IMR-90 (cell line): ENCODE results near the gene CHN1. TPM values are rescaled to one million over a fixed set of nuclear protein-coding genes. Genes with fewer than 3 reads are reported as not detected.

Source experiments
- ATAC-seq: fragments of 200-7000 bp; cut with Tn5 transposase; 2 replicates; pipeline ENCODE4 v1.9.1; 2020; ENCODE audit warnings: low read depth, mild to moderate bottlenecking, moderate library complexity
- BruUV-seq: library from RNA; stranded (reverse); fragments of 400-500 nt; replicated peaks from 2 replicates; lab custom pipeline; 2021; lab: Mats Ljungman, UMichigan
- CTCF ChIA-PET: fragments of 300-600 bp; formaldehyde crosslinking; extraction: SDS; loops from one replicate; lab custom pipeline; 2021; ENCODE audit warnings: antibody characterized with exemption; lab: Yijun Ruan, JAX
- POLR2A ChIA-PET: fragments of 300-600 bp; sonication (Branson Sonifier 250); formaldehyde crosslinking; loops from one replicate; lab custom pipeline; 2022; ENCODE audit warnings: antibody characterized with exemption; ENCODE audit not compliant: unreplicated experiment; lab: Charles Lee
- DNase-seq: peaks from one replicate; pipeline ENCODE4 v3.0.0; 2013
- H2AFZ ChIP-seq: replicated peaks from 2 replicates; pipeline ENCODE3; 2013; ENCODE audit warnings: low read length, mild to moderate bottlenecking; ENCODE audit not compliant: poor library complexity
- H2AK5ac ChIP-seq: 2 replicates; pipeline ENCODE4 v1.6.1; 2013; ENCODE audit warnings: low read depth, low read length, inconsistent platforms
- H2AK9ac ChIP-seq: replicated peaks from 2 replicates; pipeline ENCODE3; 2013; ENCODE audit warnings: mild to moderate bottlenecking, low read depth, low read length, moderate library complexity; ENCODE audit not compliant: poor library complexity
- H2BK120ac ChIP-seq: 2 replicates; pipeline ENCODE4 v1.6.1; 2013; ENCODE audit warnings: low read depth, low read length, inconsistent platforms
- H2BK15ac ChIP-seq: 3 replicates; pipeline ENCODE4 v1.6.1; 2013; ENCODE audit warnings: low read depth, low read length, inconsistent platforms
- H2BK20ac ChIP-seq: 2 replicates; pipeline ENCODE4 v1.6.1; 2013; ENCODE audit warnings: low read depth, mild to moderate bottlenecking, inconsistent platforms, low read length, moderate library complexity
- H2BK5ac ChIP-seq: 2 replicates; pipeline ENCODE4 v1.6.1; 2013; ENCODE audit warnings: mild to moderate bottlenecking, low read depth, low read length, inconsistent platforms; ENCODE audit not compliant: poor library complexity, severe bottlenecking
- H3K14ac ChIP-seq: replicated peaks from 2 replicates; pipeline ENCODE4 v1.6.1; 2013; ENCODE audit warnings: low read depth, low read length, inconsistent platforms
- H3K18ac ChIP-seq: 2 replicates; pipeline ENCODE4 v1.6.1; 2013; ENCODE audit warnings: low read depth, low read length, control low read depth
- H3K23ac ChIP-seq: 2 replicates; pipeline ENCODE4 v1.6.1; 2013; ENCODE audit warnings: low read depth, low read length, inconsistent platforms
- H3K27ac ChIP-seq: 2 replicates; pipeline ENCODE4 v1.5.1; 2013; ENCODE audit warnings: mild to moderate bottlenecking, control low read depth, low read length; ENCODE audit not compliant: insufficient read depth
- H3K27me3 ChIP-seq: 2 replicates; pipeline ENCODE4 v1.6.1; 2013; ENCODE audit warnings: low read length; ENCODE audit not compliant: control insufficient read depth, insufficient read depth
- H3K36me3 ChIP-seq: 2 replicates; pipeline ENCODE4 v1.6.1; 2013; ENCODE audit warnings: low read length, mixed read lengths; ENCODE audit not compliant: control insufficient read depth, insufficient read depth
- H3K4ac ChIP-seq: 2 replicates; pipeline ENCODE4 v1.6.1; 2013; ENCODE audit warnings: low read depth, low read length, inconsistent platforms
- H3K4me1 ChIP-seq: 2 replicates; pipeline ENCODE4 v1.6.1; 2013; ENCODE audit warnings: low read length, mixed read lengths; ENCODE audit not compliant: control insufficient read depth, insufficient read depth
- H3K4me2 ChIP-seq: 2 replicates; pipeline ENCODE4 v1.6.1; 2013; ENCODE audit warnings: low read depth, mild to moderate bottlenecking, control low read depth, low read length, moderate library complexity
- H3K4me3 ChIP-seq: 2 replicates; pipeline ENCODE4 v1.5.1; 2013; ENCODE audit warnings: low read depth, mild to moderate bottlenecking, control low read depth, low read length, moderate library complexity; ENCODE audit not compliant: insufficient read depth
- H3K56ac ChIP-seq: 2 replicates; pipeline ENCODE4 v1.6.1; 2013; ENCODE audit warnings: low read length, inconsistent platforms; ENCODE audit not compliant: insufficient read depth; ENCODE audit errors: extremely low read depth
- H3K79me1 ChIP-seq, 2 experiments: 2 replicates each; pipeline ENCODE4 v1.6.1; 2013; ENCODE audit warnings: low read length in 2 of 2, inconsistent platforms in 1 of 2, low read depth in 1 of 2
- H3K9ac ChIP-seq: 2 replicates; pipeline ENCODE4 v1.6.1; 2013; ENCODE audit warnings: low read depth, low read length, control low read depth
- H3K9me1 ChIP-seq: 2 replicates; pipeline ENCODE4 v1.6.1; 2013; ENCODE audit warnings: low read length, inconsistent platforms; ENCODE audit not compliant: insufficient read depth
- H3K9me3 ChIP-seq: 2 replicates; pipeline ENCODE4 v1.6.1; 2013; ENCODE audit warnings: low read length; ENCODE audit not compliant: control insufficient read depth, insufficient read depth
- H4K20me1 ChIP-seq: 2 replicates; pipeline ENCODE4 v1.6.1; 2013; ENCODE audit warnings: low read length, inconsistent platforms; ENCODE audit not compliant: insufficient read depth
- H4K5ac ChIP-seq: 2 replicates; pipeline ENCODE4 v1.6.1; 2013; ENCODE audit warnings: mild to moderate bottlenecking, low read depth, low read length, control low read depth
- H4K8ac ChIP-seq, 2 experiments: 2 replicates each; pipeline ENCODE4 v1.6.1; 2013; ENCODE audit warnings: low read depth in 2 of 2, low read length in 2 of 2, control low read depth in 1 of 2, inconsistent platforms in 1 of 2
- H4K91ac ChIP-seq: 2 replicates; pipeline ENCODE4 v1.6.1; 2013; ENCODE audit warnings: low read depth, low read length, inconsistent platforms; ENCODE audit not compliant: insufficient read depth
- BHLHE40 ChIP-seq: fragments of 150-350 bp; IDR thresholded peaks from 2 replicates; pipeline ENCODE4 v1.6.1; 2016; ENCODE audit warnings: mild to moderate bottlenecking, low read depth, low read length
- CEBPB ChIP-seq: IDR thresholded peaks from 2 replicates; pipeline ENCODE4 v1.6.1; 2012; ENCODE audit warnings: low read depth, low read length, improper control_type of control experiment
- CHD1 ChIP-seq: IDR thresholded peaks from 2 replicates; pipeline ENCODE4 v1.6.1; 2012; ENCODE audit warnings: low read depth, low read length, improper control_type of control experiment
- ELK1 ChIP-seq: fragments of 150-350 bp; IDR thresholded peaks from 2 replicates; pipeline ENCODE4 v1.6.1; 2016; ENCODE audit warnings: low read depth, mild to moderate bottlenecking, low read length, moderate library complexity, borderline replicate concordance
- MAZ ChIP-seq: IDR thresholded peaks from 2 replicates; pipeline ENCODE4 v1.6.1; 2012; ENCODE audit warnings: low read depth, mild to moderate bottlenecking, low read length, improper control_type of control experiment, moderate library complexity, borderline replicate concordance
- MXI1 ChIP-seq: IDR thresholded peaks from 2 replicates; pipeline ENCODE4 v1.6.1; 2012; ENCODE audit warnings: low read depth, mild to moderate bottlenecking, low read length, moderate library complexity, borderline replicate concordance
- RAD21 ChIP-seq: IDR thresholded peaks from 2 replicates; pipeline ENCODE4 v1.6.1; 2012; ENCODE audit warnings: low read length, improper control_type of control experiment
- RFX5 ChIP-seq: IDR thresholded peaks from 2 replicates; pipeline ENCODE4 v1.8.0; 2012; ENCODE audit warnings: low read depth, mild to moderate bottlenecking, low read length, moderate library complexity
- SMC3 ChIP-seq: fragments of 150-350 bp; IDR thresholded peaks from 2 replicates; pipeline ENCODE4 v1.6.1; 2016; ENCODE audit warnings: low read depth, mild to moderate bottlenecking, antibody characterized with exemption, low read length, moderate library complexity
- USF2 ChIP-seq: fragments of 150-350 bp; IDR thresholded peaks from 2 replicates; pipeline ENCODE4 v1.6.1; 2017; ENCODE audit warnings: mild to moderate bottlenecking, antibody characterized with exemption, low read length, low read depth
- WGBS, 2 experiments: methylation state at CpG; one replicate each; pipeline versions ENCODE4 v1.1.5 to v1.1.7; 2013; ENCODE audit warnings: missing lambda C conversion rate in 2 of 2; ENCODE audit not compliant: insufficient read length in 1 of 2; ENCODE audit errors: extremely low coverage in 2 of 2; 5-methylcytosine and 5-hydroxymethylcytosine counted together
- dilution Hi-C: fragments of 300-500 bp; cut with HindIII; formaldehyde crosslinking; loops from one replicate; pipeline ENCODE4 v1.14.3; 2018; ENCODE audit warnings: low sequenced_read_pairs; ENCODE audit not compliant: unreplicated experiment
- in situ Hi-C: fragments of 300-500 bp; cut with MboI; formaldehyde crosslinking; loops from 3 replicates; pipeline ENCODE4 v1.14.3; 2019; ENCODE audit warnings: low sequenced_read_pairs, inconsistent platforms, mixed read lengths
- intact Hi-C: fragments of 100-400 bp; cut with micrococcal nuclease; formaldehyde crosslinking; loops from 2 replicates; pipeline ENCODE4 v1.10.0; 2022
- polyA plus RNA-seq, 3 experiments: library from polyadenylated mRNA; depleted of rRNA; stranded (reverse); fragments of >200 nt; gene quantifications; 2 replicates each; pipeline ENCODE4 v1.2.3, GENCODE V29; 2012; ENCODE audit warnings: low replicate concordance in 1 of 3
- total RNA-seq: library from RNA; depleted of rRNA; stranded (reverse); fragments of >200 nt; gene quantifications from 2 replicates; pipeline ENCODE4 v1.2.3, GENCODE V29; 2012

CHN1 gene
- total and polyA plus RNA-seq, 2 of the 4 experiments (the other 2 are of a cell fraction): 58.4 to 66.9 TPM

- DNase-seq (no peak), ATAC-seq (no peak)
- in situ Hi-C loops: no loop called here
- no peak overlapping the region for H3K27ac ChIP-seq
- ChIA-PET POLR2A (no interaction called here), CTCF (no interaction called here)
- dilution Hi-C loops: no loop called here
- TF ChIP-seq USF2 (no peak), MAZ (no peak), RAD21 (no peak), CHD1 (no peak), CEBPB (no peak), BHLHE40 (no peak), SMC3 (no peak), ELK1 (no peak), MXI1 (no peak), RFX5 (no peak)
- peak overlapping the region; percentile 39; the same call in 1 of the 2 replicates for H2BK120ac ChIP-seq
- no peak overlapping the region for H3K9ac ChIP-seq
- H3K9me1 ChIP-seq: no peaks in the 10 kb centered on the region
- 0 out of 2 replicates have a peak overlapping the region, but pooled peaks have one; percentile 40 for H2BK20ac ChIP-seq
- WGBS, 2 experiments: no CpG with 5 or more reads among the region's 6 CpGs
- no peak overlapping the region for H3K56ac ChIP-seq
- H2AFZ ChIP-seq: no peak overlapping the region
- H3K27me3 ChIP-seq: no peaks in the 10 kb centered on the region
- no peak overlapping the region for H2BK5ac ChIP-seq
- no peaks in the 10 kb centered on the region for H4K20me1 ChIP-seq
- peaks cover 8% of the 10 kb centered on the region; the same call in 1 of the 2 replicates for H3K4me1 ChIP-seq
- H4K5ac ChIP-seq: no peak overlapping the region
- no peak overlapping the region for H3K23ac ChIP-seq
- H3K4me2 ChIP-seq: no peak overlapping the region
- no peak overlapping the region for H3K18ac ChIP-seq
- H3K36me3 ChIP-seq: no peaks in the 10 kb centered on the region
- peak overlapping the region; percentile 21; the same call in 1 of the 2 replicates for H2AK5ac ChIP-seq
- no peaks in the 10 kb centered on the region for H3K9me3 ChIP-seq
- no peak overlapping the region for H3K4me3 ChIP-seq
- intact Hi-C loops: no loop called here
- peak overlapping the region; percentile 66; the same call in 1 of the 2 replicates for H3K4ac ChIP-seq
- peaks cover 4 to 12% of the 10 kb centered on the region in 2 experiments; a peak in 3 of 4 replicates for H3K79me1 ChIP-seq
- H2AK9ac ChIP-seq: no peak overlapping the region
- H4K91ac ChIP-seq: no peak overlapping the region; the same call in 1 of the 2 replicates
- no peak overlapping the region for H2BK15ac ChIP-seq
- H4K8ac ChIP-seq: no peak overlapping the region
- BruUV-seq: no TSS peak
- H3K14ac ChIP-seq: no peak overlapping the region
These were observed 38.1 kb downstream of the CHN1 start for GRCh38 chr2:174967086-174967485.
